ENCODE results near the gene TRIM7. TPM values are rescaled to one million over a fixed set of nuclear protein-coding genes. Genes with fewer than 3 reads are reported as not detected.

Gene TRIM7
- total RNA-seq, 1 donor from 2014 or later: not detected

DNA sequence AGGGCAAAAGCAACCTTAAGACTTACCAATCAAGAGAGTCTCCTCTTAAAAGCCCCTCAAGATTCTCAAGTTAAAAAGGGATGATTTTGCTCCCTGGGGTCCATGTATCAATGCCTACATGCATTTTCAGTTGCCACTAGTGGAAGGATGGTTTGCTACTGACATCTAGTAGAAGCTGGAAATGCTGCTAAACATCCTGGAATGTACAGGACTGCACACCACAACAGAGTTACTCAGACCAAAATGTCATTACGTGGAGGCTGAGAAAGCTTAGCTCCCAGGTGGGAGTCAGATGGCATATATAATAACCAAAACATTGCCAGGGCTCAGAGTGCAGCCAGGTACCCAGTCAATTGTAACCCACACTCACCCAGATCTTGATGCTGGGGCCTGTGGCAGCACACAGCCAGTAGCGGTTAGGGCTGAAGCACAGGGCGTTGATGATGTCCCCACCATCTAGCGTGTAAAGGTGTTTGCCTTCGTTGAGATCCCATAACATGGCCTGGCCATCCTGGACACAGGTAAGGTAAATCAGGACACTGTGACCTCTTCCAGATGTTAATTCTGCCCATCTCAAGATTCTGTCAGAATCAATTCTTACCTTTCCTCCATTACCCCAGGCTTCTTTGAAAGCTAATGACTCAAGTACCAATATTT is 32.9 kb upstream of the TRIM7 start:
- peak overlapping the region; percentile 84 for H3K4me3 Mint-ChIP-seq
- no peak overlapping the region for H3K27ac Mint-ChIP-seq (ENCODE audit: unreplicated experiment)
- H3K9me3 Mint-ChIP-seq: no peaks in the 10 kb centered on the region
- peaks cover 52% of the 10 kb centered on the region for H3K36me3 Mint-ChIP-seq (ENCODE audit: low read depth)
- H3K27me3 Mint-ChIP-seq (ENCODE audit: low read depth): peaks cover 22% of the 10 kb centered on the region
- peaks cover 34% of the 10 kb centered on the region for H3K4me1 Mint-ChIP-seq
- TF ChIP-seq, protein P1, sequence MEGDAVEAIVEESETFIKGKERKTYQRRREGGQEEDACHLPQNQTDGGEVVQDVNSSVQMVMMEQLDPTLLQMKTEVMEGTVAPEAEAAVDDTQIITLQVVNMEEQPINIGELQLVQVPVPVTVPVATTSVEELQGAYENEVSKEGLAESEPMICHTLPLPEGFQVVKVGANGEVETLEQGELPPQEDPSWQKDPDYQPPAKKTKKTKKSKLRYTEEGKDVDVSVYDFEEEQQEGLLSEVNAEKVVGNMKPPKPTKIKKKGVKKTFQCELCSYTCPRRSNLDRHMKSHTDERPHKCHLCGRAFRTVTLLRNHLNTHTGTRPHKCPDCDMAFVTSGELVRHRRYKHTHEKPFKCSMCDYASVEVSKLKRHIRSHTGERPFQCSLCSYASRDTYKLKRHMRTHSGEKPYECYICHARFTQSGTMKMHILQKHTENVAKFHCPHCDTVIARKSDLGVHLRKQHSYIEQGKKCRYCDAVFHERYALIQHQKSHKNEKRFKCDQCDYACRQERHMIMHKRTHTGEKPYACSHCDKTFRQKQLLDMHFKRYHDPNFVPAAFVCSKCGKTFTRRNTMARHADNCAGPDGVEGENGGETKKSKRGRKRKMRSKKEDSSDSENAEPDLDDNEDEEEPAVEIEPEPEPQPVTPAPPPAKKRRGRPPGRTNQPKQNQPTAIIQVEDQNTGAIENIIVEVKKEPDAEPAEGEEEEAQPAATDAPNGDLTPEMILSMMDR (conservative IDR thresholded peaks at IDR 0.05): no peak
- no peak for DNase-seq (ENCODE audit: low read depth, low spot score)

DNA sequence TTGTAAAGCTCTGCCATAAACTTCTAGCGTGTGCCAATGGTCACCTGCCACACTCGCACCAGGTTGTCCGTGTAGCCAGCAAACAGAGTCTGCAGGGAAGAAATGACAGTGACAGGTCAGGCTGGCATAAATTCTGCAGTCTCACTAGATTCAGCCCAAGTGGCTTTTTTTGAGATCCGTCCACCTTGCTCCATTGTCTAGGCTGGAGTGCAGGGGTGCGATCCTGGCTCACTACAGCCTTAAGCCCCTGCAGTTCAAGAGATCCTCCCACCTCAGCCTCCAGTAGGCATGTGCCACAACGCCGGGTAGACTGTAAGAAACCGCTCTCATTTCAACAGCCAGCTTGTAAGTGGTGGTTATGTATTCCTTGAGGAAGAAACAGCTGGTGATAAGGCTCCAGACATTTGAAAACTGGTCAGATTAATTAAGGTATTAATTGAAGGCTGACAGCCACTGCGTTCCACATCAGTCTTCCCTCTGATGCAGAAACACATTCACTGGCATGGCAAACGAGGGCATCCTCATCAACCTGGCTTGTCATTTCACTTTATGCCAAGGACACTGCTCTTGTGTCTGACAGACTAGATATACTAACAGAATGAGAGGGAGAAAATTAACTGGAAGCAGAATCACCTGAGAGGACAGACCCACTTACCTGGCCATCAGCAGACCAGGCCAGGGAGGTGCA is 32.1 kb upstream of the TRIM7 start:
- Mint-ChIP-seq H3K27me3 (ENCODE audit: low read depth) (peaks cover 25% of the 10 kb centered on the region), H3K9me3 (no peaks in the 10 kb centered on the region), H3K36me3 (ENCODE audit: low read depth) (peaks cover 49% of the 10 kb centered on the region), H3K4me3 (peak overlapping the region; percentile 84), H3K4me1 (peaks cover 27% of the 10 kb centered on the region), H3K27ac (ENCODE audit: unreplicated experiment) (no peak overlapping the region)
- TF ChIP-seq, protein P1 (conservative IDR thresholded peaks at IDR 0.05): no peak
- DNase-seq (ENCODE audit: low read depth, low spot score): no peak

DNA sequence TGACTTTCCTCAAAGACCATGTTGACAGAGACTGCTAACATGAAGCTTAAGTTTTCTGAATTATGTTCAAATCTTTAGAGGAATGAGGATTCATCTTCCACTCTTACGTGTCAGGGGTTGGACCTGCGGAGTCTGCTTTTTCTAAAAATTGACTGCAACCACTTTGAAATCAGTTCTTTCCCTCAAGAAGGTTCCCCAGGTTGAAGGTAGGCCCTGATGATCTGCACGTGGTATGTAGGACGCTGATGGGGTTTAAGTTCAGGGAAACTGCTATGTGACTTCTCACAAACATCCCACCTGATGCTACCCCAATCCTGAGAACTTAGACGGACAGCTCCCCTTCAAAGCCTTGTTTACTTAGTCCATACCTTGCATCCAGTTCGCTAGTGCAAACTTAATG is 31.5 kb upstream of the TRIM7 start:
- Mint-ChIP-seq H3K4me1 (peaks cover 21% of the 10 kb centered on the region), H3K27ac (ENCODE audit: unreplicated experiment) (no peak overlapping the region), H3K27me3 (ENCODE audit: low read depth) (peaks cover 26% of the 10 kb centered on the region), H3K9me3 (no peaks in the 10 kb centered on the region), H3K4me3 (peak overlapping the region; percentile 84), H3K36me3 (ENCODE audit: low read depth) (peaks cover 44% of the 10 kb centered on the region)
- no peak for DNase-seq (ENCODE audit: low read depth, low spot score)
- TF ChIP-seq, protein P1 (conservative IDR thresholded peaks at IDR 0.05): no peak

DNA sequence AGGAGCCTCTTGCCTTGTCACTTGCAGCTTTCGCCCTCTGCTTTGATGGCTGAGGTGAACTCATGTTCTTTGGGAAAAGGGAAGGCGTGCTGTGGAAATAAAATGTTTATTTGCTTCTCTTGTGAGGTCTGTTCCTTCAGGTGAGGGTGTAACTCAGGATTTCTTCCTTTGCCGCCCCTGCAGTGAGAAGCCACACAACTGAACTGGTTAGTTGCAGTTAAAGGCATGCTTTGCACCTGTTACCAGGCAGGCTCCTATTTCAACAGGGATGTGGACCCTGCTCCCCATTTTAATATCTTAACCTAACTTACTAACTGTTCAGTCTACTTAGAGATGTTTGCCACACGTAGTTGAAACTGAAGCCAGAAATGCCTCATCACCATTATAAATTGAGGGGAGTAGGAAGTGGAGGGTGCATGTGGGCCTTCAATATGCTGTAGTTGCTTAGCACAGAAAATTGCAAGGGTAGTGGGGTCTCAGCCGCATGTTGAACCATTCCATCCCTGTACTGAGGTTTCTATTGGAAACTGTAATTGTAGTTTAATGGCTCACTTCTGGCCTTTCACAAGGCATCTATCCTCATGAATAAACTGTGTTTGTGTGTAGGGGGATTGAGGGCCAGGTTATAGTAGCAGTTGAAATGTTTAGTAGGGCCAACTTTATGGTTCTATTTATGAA is 30.8 kb upstream of the TRIM7 start:
- DNase-seq (ENCODE audit: low read depth, low spot score): no peak
- Mint-ChIP-seq H3K9me3 (no peaks in the 10 kb centered on the region), H3K4me1 (peaks cover 18% of the 10 kb centered on the region), H3K36me3 (ENCODE audit: low read depth) (peaks cover 42% of the 10 kb centered on the region), H3K4me3 (peak overlapping the region; percentile 84), H3K27ac (ENCODE audit: unreplicated experiment) (no peak overlapping the region), H3K27me3 (ENCODE audit: low read depth) (peaks cover 26% of the 10 kb centered on the region)
- TF ChIP-seq, protein P1 (conservative IDR thresholded peaks at IDR 0.05): no peak

DNA sequence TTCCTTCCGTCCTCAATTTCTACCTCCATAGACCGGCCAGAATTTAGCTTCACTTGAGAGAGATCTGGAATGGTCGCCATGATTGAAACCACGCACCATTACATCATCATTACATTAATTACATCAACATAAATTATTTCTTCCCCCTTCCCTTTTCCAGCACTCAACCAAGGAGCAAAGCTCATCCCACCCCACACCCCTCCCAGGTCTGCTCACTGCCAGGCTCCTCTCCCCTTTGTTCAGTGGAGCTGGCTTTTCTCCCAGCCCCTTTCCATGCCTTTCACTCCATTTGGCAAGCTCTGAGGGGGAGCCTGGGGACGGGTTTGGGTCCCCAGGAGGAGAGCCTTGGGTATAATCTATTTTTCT is 30.3 kb upstream of the TRIM7 start:
- DNase-seq (ENCODE audit: low read depth, low spot score): no peak
- no peak overlapping the region for H3K27ac Mint-ChIP-seq (ENCODE audit: unreplicated experiment)
- no peaks in the 10 kb centered on the region for H3K9me3 Mint-ChIP-seq
- peak overlapping the region; percentile 84 for H3K4me3 Mint-ChIP-seq
- peaks cover 42% of the 10 kb centered on the region for H3K36me3 Mint-ChIP-seq (ENCODE audit: low read depth)
- H3K27me3 Mint-ChIP-seq (ENCODE audit: low read depth): peaks cover 26% of the 10 kb centered on the region
- peaks cover 18% of the 10 kb centered on the region for H3K4me1 Mint-ChIP-seq
- TF ChIP-seq, protein P1 (conservative IDR thresholded peaks at IDR 0.05): no peak
